Endothelial cell (in vitro differentiated cells): ENCODE results near the gene C1orf21. TPM values are rescaled to one million over a fixed set of nuclear protein-coding genes. Genes with fewer than 3 reads are reported as not detected.

ENCODE experiments used
- DNase-seq: peaks from one replicate; pipeline ENCODE4 v3.0.0; 2021; ENCODE audit warnings: low spot score
- H3K27ac Mint-ChIP-seq: one replicate; pipeline ENCODE4 v1.8.0; 2021; ENCODE audit warnings: mixed read lengths, inconsistent platforms; ENCODE audit not compliant: unreplicated experiment
- H3K27me3 Mint-ChIP-seq: one replicate; pipeline ENCODE4 v1.8.0; 2021; ENCODE audit warnings: mild to moderate bottlenecking, moderate library complexity, mixed read lengths, inconsistent platforms; ENCODE audit not compliant: unreplicated experiment
- H3K36me3 Mint-ChIP-seq: one replicate; pipeline ENCODE4 v1.8.0; 2021; ENCODE audit warnings: mild to moderate bottlenecking, low read depth, mixed read lengths, inconsistent platforms; ENCODE audit not compliant: unreplicated experiment
- H3K4me1 Mint-ChIP-seq: one replicate; pipeline ENCODE4 v1.8.0; 2021; ENCODE audit warnings: mild to moderate bottlenecking, mixed read lengths, inconsistent platforms; ENCODE audit not compliant: unreplicated experiment
- H3K4me3 Mint-ChIP-seq: one replicate; pipeline ENCODE4 v1.8.0; 2021; ENCODE audit warnings: mild to moderate bottlenecking, mixed read lengths, inconsistent platforms; ENCODE audit not compliant: unreplicated experiment
- H3K9me3 Mint-ChIP-seq: one replicate; pipeline ENCODE4 v1.8.0; 2021; ENCODE audit warnings: mixed read lengths, inconsistent platforms; ENCODE audit not compliant: unreplicated experiment
- CTCF ChIP-seq: fragments of 200-600 bp; sonication (generic); IDR thresholded peaks from one replicate; pipeline ENCODE4 v1.5.0; 2021; ENCODE audit warnings: antibody characterized with exemption; ENCODE audit not compliant: unreplicated experiment
- total RNA-seq: library from RNA; stranded (reverse); fragmentation: NEBNext Ultra II Directional; extraction: Animal tissue kit (Norgen Biotek cat#: 25700); gene quantifications from one replicate; pipeline ENCODE4 v1.2.1, GENCODE V29; 2021; ENCODE audit not compliant: unreplicated experiment

The C1orf21 gene
- total RNA-seq, 1 donor from 2014 or later = 7.5 TPM

GRCh38 chr1:184499616-184500015, 112.8 kb downstream of the C1orf21 start:
- Mint-ChIP-seq H3K9me3 (no peaks in the 10 kb centered on the region), H3K27me3 (peaks cover 1% of the 10 kb centered on the region), H3K4me1 (peaks cover 7% of the 10 kb centered on the region), H3K27ac (no peak overlapping the region), H3K36me3 (no peaks in the 10 kb centered on the region), H3K4me3 (no peak overlapping the region)
- no peak for TF ChIP-seq CTCF
- no peak for DNase-seq

- TF ChIP-seq CTCF = no peak
- Mint-ChIP-seq H3K4me3 (no peak overlapping the region), H3K4me1 (peaks cover 13% of the 10 kb centered on the region), H3K27me3 (peaks cover 1% of the 10 kb centered on the region), H3K9me3 (no peaks in the 10 kb centered on the region), H3K27ac (no peak overlapping the region), H3K36me3 (no peaks in the 10 kb centered on the region)
- no peak for DNase-seq
Observed at GRCh38 chr1:184502161-184502560, 115.3 kb downstream of the C1orf21 start.

GRCh38 chr1:184503221-184503749, 116.5 kb downstream of the C1orf21 start:
- H3K27ac Mint-ChIP-seq = no peak overlapping the region
- no peak overlapping the region for H3K4me3 Mint-ChIP-seq

GRCh38 chr1:184504040-184504954, 117.5 kb downstream of the C1orf21 start:
- TF ChIP-seq CTCF = no peak
- no peak overlapping the region for H3K27ac Mint-ChIP-seq
- no peaks in the 10 kb centered on the region for H3K9me3 Mint-ChIP-seq
- peaks cover 1% of the 10 kb centered on the region for H3K27me3 Mint-ChIP-seq
- DNase-seq = no peak
- H3K4me3 Mint-ChIP-seq = no peak overlapping the region
- H3K4me1 Mint-ChIP-seq = peaks cover 22% of the 10 kb centered on the region
- no peaks in the 10 kb centered on the region for H3K36me3 Mint-ChIP-seq

More at GRCh38 chr1:184503221-184503749, 116.5 kb downstream of the C1orf21 start:
- Mint-ChIP-seq H3K36me3 (no peaks in the 10 kb centered on the region), H3K27me3 (peaks cover 1% of the 10 kb centered on the region), H3K9me3 (no peaks in the 10 kb centered on the region), H3K4me1 (peaks cover 22% of the 10 kb centered on the region)
- TF ChIP-seq CTCF = no peak
- no peak for DNase-seq

- Mint-ChIP-seq H3K27ac (no peak overlapping the region), H3K4me3 (no peak overlapping the region), H3K27me3 (peaks cover 1% of the 10 kb centered on the region), H3K4me1 (peaks cover 22% of the 10 kb centered on the region), H3K36me3 (no peaks in the 10 kb centered on the region), H3K9me3 (no peaks in the 10 kb centered on the region)
- no peak for DNase-seq
- no peak for TF ChIP-seq CTCF
Observed at GRCh38 chr1:184504955-184505338, 118.1 kb downstream of the C1orf21 start.
